IPS-15b (cell line): ENCODE measurements around the gene IFT122.
"Not testable (repeated sequence)": the region's sequence is repeated elsewhere in the genome, so short reads cannot be mapped to it uniquely, and the experiment has no call there.

ENCODE experiments used
- H3K27me3 ChIP-seq: one replicate; pipeline ENCODE4 v1.6.1; 2013; ENCODE audit warnings: low read length; ENCODE audit not compliant: control insufficient read depth, insufficient read depth
- H3K36me3 ChIP-seq: one replicate; pipeline ENCODE4 v1.6.1; 2013; ENCODE audit warnings: low read length; ENCODE audit not compliant: control insufficient read depth, insufficient read depth
- H3K4me1 ChIP-seq: one replicate; pipeline ENCODE4 v1.6.1; 2013; ENCODE audit warnings: mild to moderate bottlenecking, low read length; ENCODE audit not compliant: control insufficient read depth, insufficient read depth
- H3K4me3 ChIP-seq: one replicate; pipeline ENCODE4 v1.5.1; 2013; ENCODE audit warnings: low read depth, low read length
- H3K9ac ChIP-seq: one replicate; pipeline ENCODE4 v1.6.1; 2013; ENCODE audit warnings: low read depth, mild to moderate bottlenecking, low read length
- H3K9me3 ChIP-seq: one replicate; pipeline ENCODE4 v1.6.1; 2013; ENCODE audit warnings: mild to moderate bottlenecking, low read length; ENCODE audit not compliant: control insufficient read depth, insufficient read depth

IFT122 gene

GRCh38 chr3:129439817-129440617, at the start of gene IFT122, which contains the start of gene MBD4:
Gene IFT122, plus strand, starts transcription at chr3:129440224. Its CDS starts 107 bp downstream, at chr3:129440331.
Gene MBD4, minus strand, starts transcription at chr3:129439948. Its CDS starts 115 bp downstream, at chr3:129439833.
- Histone ChIP-seq H3K9ac (peak within 1 kb of the TSS; percentile 95), H3K4me1 (no peaks in the 10 kb centered on the region), H3K27me3 (no peaks in the 10 kb centered on the region), H3K36me3 (peaks cover 11% of the 10 kb centered on the region), H3K9me3 (no peaks in the 10 kb centered on the region), H3K4me3 (peak within 1 kb of the TSS; percentile 98)

- not testable (repeated sequence) for H3K9ac ChIP-seq, H3K4me1 ChIP-seq
- peaks cover 20% of the 10 kb centered on the region for H3K36me3 ChIP-seq
Observed at GRCh38 chr3:129391583-129391982, 48.4 kb upstream of the IFT122 start.

GRCh38 chr3:129392106-129392887, 47.7 kb upstream of the IFT122 start:
- H3K27me3 ChIP-seq, H3K4me1 ChIP-seq, H3K4me3 ChIP-seq, H3K9me3 ChIP-seq, H3K9ac ChIP-seq: not testable (repeated sequence)
- H3K36me3 ChIP-seq = peaks cover 20% of the 10 kb centered on the region

More at GRCh38 chr3:129391583-129391982, 48.4 kb upstream of the IFT122 start:
- H3K4me3 ChIP-seq, H3K27me3 ChIP-seq, H3K9me3 ChIP-seq: not testable (repeated sequence)

GRCh38 chr3:129393271-129393670, 46.8 kb upstream of the IFT122 start:
- Histone ChIP-seq H3K36me3 (peaks cover 20% of the 10 kb centered on the region), H3K4me3 (no peak overlapping the region), H3K4me1 (no peaks in the 10 kb centered on the region)

GRCh38 chr3:129393760-129394564, 46.1 kb upstream of the IFT122 start:
- not testable (repeated sequence) for H3K9ac ChIP-seq, H3K9me3 ChIP-seq, H3K27me3 ChIP-seq, H3K4me3 ChIP-seq, H3K4me1 ChIP-seq
- H3K36me3 ChIP-seq = peaks cover 20% of the 10 kb centered on the region

More at GRCh38 chr3:129393271-129393670, 46.8 kb upstream of the IFT122 start:
- no peaks in the 10 kb centered on the region for H3K9me3 ChIP-seq
- no peaks in the 10 kb centered on the region for H3K27me3 ChIP-seq
- H3K9ac ChIP-seq = no peak overlapping the region

- Histone ChIP-seq H3K9me3 (no peaks in the 10 kb centered on the region), H3K4me1 (no peaks in the 10 kb centered on the region), H3K4me3 (peak overlapping the region; percentile 85), H3K36me3 (no peaks in the 10 kb centered on the region), H3K9ac (peak overlapping the region; percentile 55), H3K27me3 (no peaks in the 10 kb centered on the region)
Observed at GRCh38 chr3:129398803-129399144, 41.2 kb upstream of the IFT122 start.

GRCh38 chr3:129399145-129399894, 40.7 kb upstream of the IFT122 start:
- H3K9ac ChIP-seq = peak overlapping the region; percentile 55
- no peaks in the 10 kb centered on the region for H3K4me1 ChIP-seq
- no peaks in the 10 kb centered on the region for H3K36me3 ChIP-seq
- no peaks in the 10 kb centered on the region for H3K9me3 ChIP-seq
- H3K27me3 ChIP-seq = no peaks in the 10 kb centered on the region
- H3K4me3 ChIP-seq = peak overlapping the region; percentile 85

- H3K36me3 ChIP-seq = no peaks in the 10 kb centered on the region
- no peaks in the 10 kb centered on the region for H3K27me3 ChIP-seq
- H3K4me3 ChIP-seq = peak overlapping the region; percentile 85
- H3K9ac ChIP-seq = peak overlapping the region; percentile 48
- no peaks in the 10 kb centered on the region for H3K4me1 ChIP-seq
- no peaks in the 10 kb centered on the region for H3K9me3 ChIP-seq
Observed at GRCh38 chr3:129399895-129400357, 40.1 kb upstream of the IFT122 start.

- Histone ChIP-seq H3K9me3 (no peaks in the 10 kb centered on the region), H3K27me3 (no peaks in the 10 kb centered on the region), H3K36me3 (no peaks in the 10 kb centered on the region), H3K9ac (no peak overlapping the region), H3K4me1 (no peaks in the 10 kb centered on the region), H3K4me3 (no peak overlapping the region)
Observed at GRCh38 chr3:129402210-129402609, 37.8 kb upstream of the IFT122 start.

GRCh38 chr3:129402616-129403015, 37.4 kb upstream of the IFT122 start:
- Histone ChIP-seq H3K36me3 (no peaks in the 10 kb centered on the region), H3K4me3 (no peak overlapping the region)

GRCh38 chr3:129403450-129403849, 36.6 kb upstream of the IFT122 start:
- no peaks in the 10 kb centered on the region for H3K27me3 ChIP-seq
- no peaks in the 10 kb centered on the region for H3K4me1 ChIP-seq
- no peaks in the 10 kb centered on the region for H3K9me3 ChIP-seq
- H3K36me3 ChIP-seq = no peaks in the 10 kb centered on the region
- H3K9ac ChIP-seq = no peak overlapping the region
- H3K4me3 ChIP-seq = no peak overlapping the region

More at GRCh38 chr3:129402616-129403015, 37.4 kb upstream of the IFT122 start:
- Histone ChIP-seq H3K27me3 (no peaks in the 10 kb centered on the region), H3K9ac (no peak overlapping the region), H3K4me1 (no peaks in the 10 kb centered on the region), H3K9me3 (no peaks in the 10 kb centered on the region)
